Measurements from ENCODE around the gene COL9A3. TPM values are rescaled to one million over a fixed set of nuclear protein-coding genes. Genes with fewer than 3 reads are reported as not detected.

Gene COL9A3
- total and polyA plus RNA-seq, 2 of the 8 experiments (the other 6 are each of a cell fraction or from before 2014, with no cell fraction given): 21.7 to 80.1 TPM

DNA sequence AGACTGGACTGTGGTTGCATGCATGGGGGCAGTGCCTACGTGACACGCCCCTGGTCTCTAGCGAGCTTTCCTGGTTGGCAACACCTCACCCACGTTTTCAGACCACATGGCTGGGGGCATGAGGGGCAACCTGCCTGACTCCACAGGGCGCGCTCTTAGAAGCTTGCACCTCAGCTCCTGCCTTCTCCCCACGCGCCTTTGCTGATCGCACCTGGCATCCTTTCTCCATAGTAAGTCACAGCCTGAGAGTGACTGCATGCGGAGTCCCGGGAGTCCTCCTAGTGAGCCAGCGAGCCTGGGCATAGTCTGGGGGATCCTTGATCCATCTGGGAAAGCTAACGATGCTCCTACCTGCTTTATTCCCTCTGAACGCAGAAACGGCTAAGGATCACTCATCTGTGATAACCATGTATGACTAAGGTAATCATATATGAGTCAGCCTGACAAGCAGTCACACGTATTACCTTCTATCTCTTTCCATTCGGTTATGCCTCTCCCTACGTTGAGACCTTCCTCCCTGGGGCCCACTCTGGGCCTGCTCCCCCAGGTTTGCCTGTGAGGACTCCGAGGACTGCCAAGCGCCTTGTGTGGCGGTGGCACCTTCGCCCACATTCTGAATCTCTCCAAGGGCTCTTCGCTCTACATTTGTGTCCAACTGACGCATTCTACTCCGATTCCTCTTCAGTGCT is 40.2 kb downstream of the COL9A3 start:
- Histone ChIP-seq H3K4me3 (ENCODE audit: extremely low read depth in 1 of 4, insufficient read depth in 2 of 4, low read depth in 3 of 4, low read length in 4 of 4) (no peak overlapping the region), H3K23ac (ENCODE audit: insufficient read length) (no peak overlapping the region), H2BK5ac (ENCODE audit: low read depth, low read length) (no peak overlapping the region), H3K14ac (ENCODE audit: insufficient read length) (no peak overlapping the region), H4K5ac (ENCODE audit: insufficient read length, low read depth, low read length) (no peak overlapping the region), H3K27me3 (replicated peaks in 1 of 4; ENCODE audit: control insufficient read depth in 3 of 4, extremely low read depth in 1 of 4, insufficient read depth in 3 of 4, low read length in 3 of 4) (peaks cover 0 to 7% (median 4%) of the 10 kb centered on the region in 4 experiments; a peak in 5 of 7 replicates), H3K79me2 (ENCODE audit: control insufficient read depth in 1 of 2, insufficient read depth in 2 of 2, low read length in 2 of 2) (peaks cover 0 to 14% of the 10 kb centered on the region in 2 experiments; a peak in 2 of 4 replicates), H3K36me3 (ENCODE audit: control insufficient read depth in 2 of 4, insufficient read depth in 4 of 4, low read length in 3 of 4) (peaks cover 5 to 29% (median 19%) of the 10 kb centered on the region in 4 experiments; a peak in 7 of 8 replicates), H4K91ac (replicated peaks; ENCODE audit: insufficient read length, low read length) (no peak overlapping the region), H2BK120ac (replicated peaks; ENCODE audit: low read depth, low read length) (no peak overlapping the region), H3K9ac (replicated peaks in 1 of 4; ENCODE audit: extremely low read depth in 1 of 4, low read depth in 3 of 4, low read length in 3 of 4) (no peak overlapping the region), H3K23me2 (ENCODE audit: low read depth, low read length) (peaks cover 8% of the 10 kb centered on the region; the same call in 1 of the 2 replicates), H3K18ac (ENCODE audit: extremely low read depth, low read length) (no peak overlapping the region), H3K56ac (replicated peaks; ENCODE audit: insufficient read length, low read depth, low read length) (no peak overlapping the region), H3K4me1 (replicated peaks in 1 of 4; ENCODE audit: control insufficient read depth in 3 of 4, insufficient read depth in 4 of 4, low read length in 3 of 4) (peaks cover 3 to 10% (median 8%) of the 10 kb centered on the region in 4 experiments; a peak in 6 of 7 replicates), H3K79me1 (ENCODE audit: low read depth, low read length) (peaks cover 5% of the 10 kb centered on the region; the same call in 1 of the 2 replicates), H3K4me2 (ENCODE audit: insufficient read depth in 1 of 2, low read depth in 2 of 2, low read length in 2 of 2) (no peak overlapping the region), H2BK20ac (ENCODE audit: low read length) (no peak overlapping the region), H2BK12ac (ENCODE audit: low read depth, low read length) (no peak overlapping the region), H3K4ac (replicated peaks; ENCODE audit: insufficient read length, low read depth, low read length) (no peak overlapping the region), H3K27ac (ENCODE audit: low read depth, low read length) (no peak overlapping the region), H4K20me1 (replicated peaks in 1 of 2; ENCODE audit: control insufficient read depth in 1 of 2, insufficient read depth in 2 of 2, low read length in 2 of 2) (peaks cover 3 to 15% of the 10 kb centered on the region in 2 experiments), H2AK5ac (ENCODE audit: low read depth, low read length) (no peak overlapping the region), H4K8ac (ENCODE audit: extremely low read depth, insufficient read depth, low read length) (no peak overlapping the region), H2AFZ (ENCODE audit: low read length) (no peak overlapping the region), H3K9me3 (ENCODE audit: insufficient read depth in 2 of 2, low read depth in 1 of 2, low read length in 1 of 2) (no peaks in the 10 kb centered on the region), H2BK15ac (ENCODE audit: low read length) (no peak overlapping the region)
- ChIA-PET CTCF (ENCODE audit: partially characterized antibody) (interaction anchor here (2.1 kb wide), 1 partner anchor 34 kb away, joined by 7 read pairs; no protein-coding TSS in a partner anchor), POLR2A (ENCODE audit: partially characterized antibody) (no interaction called here)
- DNase-seq (ENCODE audit: low read depth in 1 of 2, low spot score in 2 of 2) (no peak), FAIRE-seq (no peak)
- WGBS, 2 experiments (ENCODE audit: extremely low coverage in 1 of 2, insufficient coverage in 1 of 2, insufficient read length in 1 of 2, insufficient replicate concordance in 2 of 2, low coverage in 1 of 2, low lambda C conversion rate in 2 of 2, missing lambda C conversion rate in 1 of 2): 93% methylated on average over 25 of the region's 25 CpGs; no CpG with 5 or more reads in 1 of the 2 experiments
- no peak for TF ChIP-seq CBX5 (IDR thresholded peaks at IDR 0.05; ENCODE audit: low read depth, low read length)
- no peak for TF ChIP-seq KDM4A (IDR thresholded peaks at IDR 0.05; ENCODE audit: low read depth, low read length, severe bottlenecking)
- no peak for TF ChIP-seq BRCA1 (IDR thresholded peaks at IDR 0.05; ENCODE audit: low read depth, low read length)
- no peak for TF ChIP-seq EZH2 (IDR thresholded peaks at IDR 0.05; ENCODE audit: low read depth, low read length, severe bottlenecking)
- TF ChIP-seq CHD2 (IDR thresholded peaks at IDR 0.05; ENCODE audit: low read length): no peak
- no peak for TF ChIP-seq FOSL1 (IDR thresholded peaks at IDR 0.05; ENCODE audit: insufficient read depth, low read depth, low read length)
- TF ChIP-seq RNF2 (IDR thresholded peaks at IDR 0.05; ENCODE audit: borderline replicate concordance, low read depth, low read length, missing control alignments, poor library complexity, severe bottlenecking): no peak
- no peak for TF ChIP-seq SP4 (IDR thresholded peaks at IDR 0.05; ENCODE audit: low read length)
- TF ChIP-seq NRF1 (IDR thresholded peaks at IDR 0.05; ENCODE audit: low read depth, low read length): no peak
- TF ChIP-seq SIN3A (conservative IDR thresholded peaks at IDR 0.05 in 1 of 2, IDR thresholded peaks at IDR 0.05 in 1 of 2; ENCODE audit: low read depth in 1 of 2, low read length in 2 of 2): no peak
- TF ChIP-seq CTBP2 (IDR thresholded peaks at IDR 0.05; ENCODE audit: borderline replicate concordance, insufficient read depth, insufficient read length, low read length): no peak
- TF ChIP-seq GTF2F1 (IDR thresholded peaks at IDR 0.05; ENCODE audit: borderline replicate concordance, low read depth, low read length): no peak

Data from H1 (cell line).